ENCODE data around the gene NDUFB10.
A peak's percentile ranks its signal among the peaks of the same experiment; 100 is the strongest.

Gene NDUFB10

DNA sequence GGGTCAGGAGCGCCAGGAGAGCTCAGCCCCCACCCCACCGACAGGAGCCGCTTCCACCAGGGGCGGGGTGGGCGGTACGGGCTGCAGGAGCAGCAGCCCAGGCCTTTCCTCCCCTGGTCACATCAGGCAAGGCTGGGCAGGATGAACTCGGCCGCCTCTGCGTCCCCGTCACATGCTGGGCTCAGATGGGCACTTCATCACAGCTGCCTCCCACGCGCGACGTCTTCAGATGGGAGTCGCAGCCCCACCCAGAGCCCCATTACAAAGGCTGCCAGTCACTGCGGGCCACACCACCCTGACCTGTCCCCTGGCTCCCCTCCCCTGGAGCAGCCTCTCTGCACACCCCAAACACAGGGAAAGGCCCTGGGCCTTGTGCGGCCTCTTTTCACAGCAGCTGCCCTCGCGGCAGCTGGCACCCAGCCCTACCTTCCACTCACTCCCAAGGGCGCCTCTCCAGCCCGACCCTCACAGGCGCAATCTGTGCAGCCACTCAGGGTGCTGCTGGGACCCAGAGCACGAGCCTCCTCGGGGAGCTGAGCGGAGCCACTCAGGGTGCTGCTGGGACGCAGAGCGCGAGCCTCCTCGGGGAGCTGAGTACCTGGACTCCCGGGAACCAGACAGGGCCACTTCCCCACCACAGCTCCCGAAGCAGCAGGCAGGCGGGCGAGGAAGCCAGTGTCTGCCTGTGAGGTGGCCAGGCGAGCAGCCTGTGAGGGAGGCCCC lies 45.6 kb downstream of the NDUFB10 start:
- DNase-seq = peak; percentile 45

DNA sequence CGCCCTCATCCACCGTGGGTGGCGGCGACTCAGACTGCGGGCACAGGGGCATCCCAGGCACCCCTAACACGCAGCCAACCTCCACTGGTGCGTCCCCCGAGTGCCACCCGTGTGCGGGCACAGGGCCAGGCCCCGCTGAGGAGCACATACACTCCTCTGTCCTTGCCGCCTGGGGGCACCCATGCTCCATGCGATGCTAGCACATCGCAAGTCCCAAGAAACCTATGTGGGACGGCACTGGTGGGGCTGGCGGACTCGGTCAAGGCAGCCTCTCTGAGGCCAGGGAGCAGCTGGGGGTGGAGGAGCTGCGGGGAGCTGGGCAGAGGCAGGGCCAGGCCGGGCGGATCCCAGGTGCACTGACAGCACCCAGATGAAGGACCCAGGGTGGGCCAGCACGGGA lies 46.3 kb downstream of the NDUFB10 start:
- no peak for DNase-seq

DNA sequence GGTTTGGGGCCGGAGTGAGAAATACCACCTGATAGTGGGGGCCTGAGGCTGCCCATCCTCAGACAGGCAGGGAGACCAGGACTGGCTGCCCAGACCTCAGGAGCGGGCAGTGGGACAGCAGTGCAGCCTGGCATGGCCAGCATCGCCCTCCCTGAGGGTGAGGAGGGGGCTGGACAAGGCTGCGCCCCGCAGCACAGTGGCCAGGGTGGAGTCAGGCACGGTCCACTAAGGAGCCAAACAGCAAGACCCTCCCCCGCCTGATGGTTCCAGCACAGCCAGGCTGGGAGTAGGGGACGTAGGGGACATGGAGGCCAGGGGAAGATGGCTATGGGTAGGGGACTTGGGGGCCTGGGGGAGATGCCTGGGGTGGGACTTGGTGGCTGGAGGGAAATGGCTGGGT lies 47.0 kb downstream of the NDUFB10 start:
- no peak for DNase-seq

DNA sequence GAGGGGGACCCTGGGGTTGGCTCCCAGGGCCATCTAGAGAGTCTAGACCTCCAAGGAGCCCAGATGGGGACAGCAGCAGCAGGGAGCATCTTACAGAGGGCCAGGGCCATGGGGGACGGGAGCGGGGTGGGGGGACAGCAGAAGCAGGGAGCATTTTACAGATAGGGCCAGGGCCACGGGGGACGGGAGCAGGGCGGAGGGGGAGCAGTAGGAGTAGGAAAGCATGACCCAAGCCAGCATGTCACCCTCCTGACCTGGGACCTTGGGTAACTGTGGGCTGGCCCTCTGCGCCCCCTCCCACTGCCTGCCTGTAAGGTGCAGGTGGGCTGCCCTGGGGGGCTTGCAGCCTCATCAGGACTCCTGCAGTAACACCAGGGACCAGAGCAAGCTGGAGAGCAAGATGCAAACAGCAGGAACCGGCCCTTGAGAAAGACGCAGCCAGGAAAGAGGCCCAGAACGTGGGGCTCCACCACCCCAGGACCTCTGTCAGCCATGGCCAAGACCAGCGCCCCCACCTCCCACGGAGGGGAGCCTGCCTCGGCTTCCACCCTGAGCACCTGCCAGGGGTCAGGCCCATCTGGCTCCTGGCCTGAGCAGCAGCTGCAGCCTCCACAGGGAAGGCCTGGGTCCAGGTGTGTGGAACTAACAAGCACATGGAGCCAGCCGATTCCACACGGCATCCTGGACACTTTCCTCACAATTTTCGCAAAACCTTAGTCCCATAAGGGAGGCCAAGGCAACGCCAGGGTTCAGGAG lies 47.9 kb downstream of the NDUFB10 start:
- peak; percentile 25 for DNase-seq

DNA sequence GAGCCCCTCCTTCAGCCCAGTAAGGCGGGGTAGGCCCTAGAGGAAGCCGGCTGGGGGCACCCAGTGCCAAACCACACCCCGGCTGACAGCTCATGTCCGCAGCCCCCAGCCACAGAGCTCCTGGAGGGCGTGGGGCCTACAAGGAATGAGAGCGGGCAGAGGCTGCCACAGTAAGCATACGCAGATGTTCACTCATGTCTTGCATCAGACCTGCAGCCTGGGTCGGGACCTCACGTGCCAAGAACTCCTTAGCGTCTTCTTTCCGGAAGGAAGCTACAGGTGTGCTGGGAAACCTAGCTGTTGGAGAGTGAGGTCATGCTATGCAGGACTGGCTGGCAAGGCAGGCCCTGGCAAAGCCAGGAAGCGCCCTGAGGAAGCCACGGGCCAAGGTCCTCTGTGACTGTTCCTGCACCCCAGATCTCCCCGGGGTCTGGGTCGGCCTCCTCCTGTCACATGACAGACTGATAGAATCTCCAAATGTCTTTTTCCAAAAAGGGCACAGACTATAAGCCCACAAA lies 48.7 kb downstream of the NDUFB10 start:
- DNase-seq = peak; percentile 88

DNA sequence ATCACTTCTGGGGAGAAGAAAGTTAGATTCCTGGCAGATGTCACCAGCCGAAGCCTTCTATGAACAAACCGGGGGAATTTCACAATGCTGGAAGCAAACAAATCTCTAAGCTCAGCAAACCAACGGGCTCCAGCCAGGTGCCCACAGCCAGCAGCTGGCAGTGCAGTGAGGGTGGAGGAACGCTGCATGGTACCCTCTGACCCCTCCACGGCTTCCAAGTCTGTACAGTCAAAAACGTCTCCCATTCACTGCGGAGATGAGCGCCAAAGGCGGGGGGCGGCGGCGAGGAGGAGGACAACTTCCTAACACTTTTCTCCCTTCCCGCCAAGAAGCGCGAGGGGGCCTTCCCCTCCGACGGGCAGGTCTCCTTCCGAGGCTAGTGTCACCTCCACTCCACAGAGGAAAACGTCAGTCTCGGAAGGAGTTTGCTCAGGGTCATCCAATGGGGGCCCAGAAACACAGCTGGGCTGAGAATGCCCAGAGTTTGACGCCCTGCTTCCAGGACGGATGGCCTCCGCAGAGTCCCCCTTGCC lies 49.4 kb downstream of the NDUFB10 start:
- DNase-seq = peak; percentile 62

DNA sequence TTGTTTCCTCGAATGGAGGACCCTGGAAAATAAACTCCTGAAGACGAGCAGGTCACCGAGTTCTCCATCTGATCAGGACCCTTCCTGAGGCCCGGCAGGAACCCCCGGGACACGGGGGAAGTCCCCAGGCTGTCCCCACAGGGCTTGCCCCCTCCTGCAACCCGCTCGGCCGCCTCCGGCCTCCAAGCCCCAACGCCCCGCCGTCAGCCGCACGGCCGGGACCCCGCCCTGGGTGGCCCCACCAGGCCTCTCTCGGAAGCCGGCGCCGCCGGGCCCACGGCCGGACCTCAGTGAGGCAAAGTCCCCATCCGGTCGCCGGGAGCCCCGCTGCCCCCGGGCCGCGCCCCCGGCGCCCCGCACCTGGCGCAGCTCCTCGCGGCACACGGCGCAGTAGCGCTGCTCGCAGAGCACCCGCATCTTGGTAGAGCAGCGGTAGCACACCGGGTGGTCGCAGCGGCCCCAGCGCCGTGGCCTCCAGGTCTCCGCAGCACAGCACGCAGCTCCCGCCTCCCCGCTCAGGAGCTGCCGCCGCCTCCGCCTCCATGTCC lies 49.9 kb downstream of the NDUFB10 start:
- DNase-seq = peak; percentile 64

DNA sequence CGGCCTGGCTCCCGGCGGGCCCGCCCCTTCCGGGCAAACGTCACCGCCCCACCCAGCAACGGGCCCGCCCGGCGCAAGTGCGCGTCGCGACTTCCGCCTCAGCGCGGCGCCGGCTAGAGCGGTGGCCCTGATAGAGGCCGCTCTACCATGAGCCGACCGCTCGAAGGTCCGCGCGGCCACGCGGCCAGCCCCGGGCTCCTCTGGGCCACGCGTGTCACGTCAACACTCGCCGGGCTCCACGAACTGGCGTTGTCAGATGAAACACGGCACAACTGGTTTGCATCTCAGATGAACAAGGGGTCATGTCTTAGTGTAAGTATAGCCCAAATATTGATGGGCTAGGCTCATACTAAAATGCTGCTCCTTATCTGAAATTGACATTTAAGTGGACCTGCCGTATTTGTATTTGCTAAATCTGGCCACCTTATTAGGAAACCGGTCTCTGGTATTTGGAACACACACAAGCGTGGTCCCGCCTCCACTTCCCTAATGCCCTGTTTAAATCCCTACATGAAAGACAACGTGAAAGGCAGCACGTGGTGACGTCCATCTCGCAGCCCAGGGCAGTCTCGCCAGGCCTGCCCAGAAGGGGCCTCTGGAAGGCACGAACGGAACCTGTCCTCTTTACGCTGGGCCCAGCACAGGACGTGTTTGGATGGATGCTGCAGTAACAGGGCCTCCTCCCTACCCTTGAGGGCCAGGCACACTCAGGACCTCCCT lies 50.6 kb downstream of the NDUFB10 start, which contains the start of gene ZNF598:
Gene ZNF598, minus strand, starts transcription at position 31 of the 720 bp plus-strand sequence.
- peak; percentile 95 for DNase-seq

Measured in DMS53 (cell line).